Body of pancreas (tissue), 4 donors: ENCODE data around the gene EEFSEC.

ENCODE experiments used
- POLR2A ChIP-seq, 3 donors: fragments of 450-650 bp; IDR thresholded peaks; one replicate each; pipeline ENCODE4 v1.6.1; 2016; ENCODE audit warnings: antibody characterized with exemption in 3 of 3, mild to moderate bottlenecking in 2 of 3
- TF ChIP-seq, protein P1 (sequence below), 7 experiments: fragments of 450-650 bp in 4 of 7; fragments of 200-600 bp in 3 of 7; sonication (generic) in 3 of 7; IDR thresholded peaks; one replicate each; pipeline ENCODE4 v1.5.1; 2016 to 2019; ENCODE audit warnings: antibody characterized with exemption in 7 of 7

DNA sequence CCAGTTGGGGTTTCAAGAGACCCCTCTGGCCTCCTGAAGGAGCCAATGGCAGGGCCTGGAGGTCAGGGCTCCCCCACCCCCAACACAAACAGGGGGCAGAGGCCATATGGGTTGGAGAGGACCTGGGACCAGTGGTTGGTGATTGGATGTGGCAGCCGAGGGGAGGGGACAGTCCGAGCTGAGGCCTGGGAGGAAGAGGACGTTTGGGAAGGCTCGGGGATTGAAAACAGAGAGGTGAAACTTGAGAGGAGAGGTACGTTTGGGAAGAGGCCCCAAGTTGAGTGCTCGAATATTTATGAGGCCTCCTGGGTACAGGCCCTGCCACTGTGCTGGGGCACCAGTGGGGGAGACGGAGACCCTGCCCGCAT, 259.7 kb downstream of the EEFSEC start:
- no peak for TF ChIP-seq POLR2A (IDR thresholded peaks at IDR 0.05)
- TF ChIP-seq, protein P1, sequence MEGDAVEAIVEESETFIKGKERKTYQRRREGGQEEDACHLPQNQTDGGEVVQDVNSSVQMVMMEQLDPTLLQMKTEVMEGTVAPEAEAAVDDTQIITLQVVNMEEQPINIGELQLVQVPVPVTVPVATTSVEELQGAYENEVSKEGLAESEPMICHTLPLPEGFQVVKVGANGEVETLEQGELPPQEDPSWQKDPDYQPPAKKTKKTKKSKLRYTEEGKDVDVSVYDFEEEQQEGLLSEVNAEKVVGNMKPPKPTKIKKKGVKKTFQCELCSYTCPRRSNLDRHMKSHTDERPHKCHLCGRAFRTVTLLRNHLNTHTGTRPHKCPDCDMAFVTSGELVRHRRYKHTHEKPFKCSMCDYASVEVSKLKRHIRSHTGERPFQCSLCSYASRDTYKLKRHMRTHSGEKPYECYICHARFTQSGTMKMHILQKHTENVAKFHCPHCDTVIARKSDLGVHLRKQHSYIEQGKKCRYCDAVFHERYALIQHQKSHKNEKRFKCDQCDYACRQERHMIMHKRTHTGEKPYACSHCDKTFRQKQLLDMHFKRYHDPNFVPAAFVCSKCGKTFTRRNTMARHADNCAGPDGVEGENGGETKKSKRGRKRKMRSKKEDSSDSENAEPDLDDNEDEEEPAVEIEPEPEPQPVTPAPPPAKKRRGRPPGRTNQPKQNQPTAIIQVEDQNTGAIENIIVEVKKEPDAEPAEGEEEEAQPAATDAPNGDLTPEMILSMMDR (IDR thresholded peaks at IDR 0.05) = no peak
